Activated CD4-positive, alpha-beta memory T cell treated with anti-CD3 and anti-CD28 coated beads, Interleukin-2, amount 10 ng/mL, durations not matched to agents 7 days and 5 days (primary cell): ENCODE results near the gene NRIP2. TPM values are rescaled to one million over a fixed set of nuclear protein-coding genes. Genes with fewer than 3 reads are reported as not detected.

Experiments used
- CTCF ChIA-PET: fragments of 350-600 bp; sonication (Branson Sonifier 250); formaldehyde crosslinking; loops from one replicate; lab custom pipeline; 2021; ENCODE audit warnings: antibody characterized with exemption, inconsistent platforms; lab: Charles Lee
- POLR2A ChIA-PET: fragments of 350-600 bp; sonication (Branson Sonifier 250); formaldehyde crosslinking; loops from one replicate; lab custom pipeline; 2021; ENCODE audit warnings: antibody characterized with exemption; lab: Charles Lee
- DNase-seq: peaks from one replicate; pipeline ENCODE4 v3.0.0-alpha.2; 2020
- H3K27ac Mint-ChIP-seq: one replicate; pipeline ENCODE4 v1.8.0; 2021; ENCODE audit warnings: mild to moderate bottlenecking, mixed read lengths
- H3K27me3 Mint-ChIP-seq: one replicate; pipeline ENCODE4 v1.8.0; 2021; ENCODE audit warnings: mixed read lengths
- H3K36me3 Mint-ChIP-seq: one replicate; pipeline ENCODE4 v1.8.0; 2021; ENCODE audit warnings: low read depth, mixed read lengths
- H3K4me1 Mint-ChIP-seq: one replicate; pipeline ENCODE4 v1.8.0; 2021; ENCODE audit warnings: mixed read lengths
- H3K4me3 Mint-ChIP-seq: one replicate; pipeline ENCODE4 v1.8.0; 2021; ENCODE audit warnings: mild to moderate bottlenecking, mixed read lengths
- H3K9me3 Mint-ChIP-seq: one replicate; pipeline ENCODE4 v1.8.0; 2021; ENCODE audit warnings: mixed read lengths
- total RNA-seq, 2 experiments: library from RNA; stranded (reverse); gene quantifications; one replicate each; pipeline ENCODE4 v1.2.3, GENCODE V29; 2021

Gene NRIP2
- total RNA-seq, 2 experiments from 2014 or later, result not detected

DNA sequence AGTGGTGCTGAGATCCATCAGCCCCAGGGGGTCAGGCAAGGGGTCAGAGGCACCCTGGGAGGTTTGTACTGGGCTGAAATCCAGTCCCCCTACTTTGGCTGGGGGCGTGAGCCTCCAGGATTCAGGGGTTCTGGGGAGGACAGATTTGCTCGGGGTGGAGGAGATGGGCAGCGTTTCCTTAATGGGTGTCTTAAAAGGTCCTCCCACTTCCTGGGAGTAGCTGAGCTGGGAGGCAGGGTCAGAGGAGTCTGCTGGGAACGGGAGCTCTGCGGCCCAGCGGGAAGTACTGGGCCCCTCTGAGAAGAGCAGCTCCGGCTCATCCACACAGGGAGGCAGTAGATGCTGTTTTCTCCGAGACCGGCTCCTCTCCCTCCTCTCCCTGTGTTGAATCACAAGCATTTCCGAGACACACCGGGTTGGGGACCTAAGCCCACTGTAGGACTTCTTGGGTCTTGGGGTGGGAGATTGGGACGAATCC, 24.1 kb upstream of the NRIP2 start:
- Mint-ChIP-seq H3K27ac (no peak overlapping the region), H3K27me3 (no peaks in the 10 kb centered on the region), H3K9me3 (no peaks in the 10 kb centered on the region), H3K4me3 (no peak overlapping the region), H3K36me3 (peaks cover 46% of the 10 kb centered on the region), H3K4me1 (no peaks in the 10 kb centered on the region)
- DNase-seq, result no peak
- POLR2A ChIA-PET, result interaction anchor here (3.0 kb wide), 1 partner anchor 18 kb away, joined by 10 read pairs; the partner anchor contains the start of genes FOXM1 and RHNO1
- CTCF ChIA-PET, result interaction anchor here (0.9 kb wide), 1 partner anchor 13 kb away, joined by 3 read pairs; no protein-coding TSS in a partner anchor

DNA sequence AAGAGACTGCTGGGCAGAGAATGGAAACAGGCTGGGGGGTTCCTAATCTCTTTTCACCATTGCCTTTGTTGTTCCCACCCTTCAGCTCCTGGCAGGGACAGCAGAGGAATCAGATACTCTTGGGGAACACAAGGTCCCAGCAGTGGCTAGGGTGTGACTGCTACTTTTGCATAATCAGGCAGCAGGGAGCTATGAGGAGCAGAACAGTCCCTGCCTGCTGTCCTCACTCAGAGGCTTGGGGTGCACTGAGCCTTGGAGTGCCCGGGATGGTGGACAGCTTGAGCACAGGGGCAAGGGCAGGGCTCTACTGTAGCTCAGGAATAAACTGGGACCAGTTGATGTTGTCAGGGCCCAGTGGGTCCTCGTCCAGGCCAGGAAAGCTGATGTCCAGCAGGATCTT, 23.5 kb upstream of the NRIP2 start:
- no peak overlapping the region for H3K27ac Mint-ChIP-seq
- H3K27me3 Mint-ChIP-seq, result no peaks in the 10 kb centered on the region
- no peak for DNase-seq
- H3K4me1 Mint-ChIP-seq, result no peaks in the 10 kb centered on the region
- CTCF ChIA-PET, result interaction anchor here (0.7 to 1.5 kb wide), 3 partner anchors 12 to 20 kb away, joined by 3 to 4 read pairs (median 3); no protein-coding TSS in a partner anchor
- H3K36me3 Mint-ChIP-seq, result peaks cover 43% of the 10 kb centered on the region
- no peak overlapping the region for H3K4me3 Mint-ChIP-seq
- no peaks in the 10 kb centered on the region for H3K9me3 Mint-ChIP-seq
- POLR2A ChIA-PET, result interaction anchor here (3.0 kb wide), 1 partner anchor 19 kb away, joined by 10 read pairs; the partner anchor contains the start of genes FOXM1 and RHNO1

GRCh38 chr12:2857576-2857975, 22.7 kb upstream of the NRIP2 start:
- no peak for DNase-seq
- Mint-ChIP-seq H3K9me3 (no peaks in the 10 kb centered on the region), H3K27me3 (no peaks in the 10 kb centered on the region), H3K4me3 (no peak overlapping the region), H3K4me1 (no peaks in the 10 kb centered on the region), H3K36me3 (peaks cover 37% of the 10 kb centered on the region), H3K27ac (no peak overlapping the region)
- ChIA-PET CTCF (interaction anchor here (0.7 to 1.5 kb wide), 2 partner anchors 12 to 21 kb away, joined by 3 to 4 read pairs; no protein-coding TSS in a partner anchor), POLR2A (interaction anchor here (1.0 to 3.0 kb wide), 4 partner anchors 10 to 166 kb away, joined by 3 to 10 read pairs (median 6); partner anchors contain the start of genes FOXM1 and RHNO1)

GRCh38 chr12:2857021-2857431, 22.2 kb upstream of the NRIP2 start, which contains the start of gene TEX52:
TSS of gene TEX52 (minus strand) at chr12:2857039. CDS start at chr12:2857026, 13 bp downstream.
- Mint-ChIP-seq H3K9me3 (no peaks in the 10 kb centered on the region), H3K4me1 (no peaks in the 10 kb centered on the region), H3K4me3 (no peak within 1 kb of the TSS), H3K27me3 (no peaks in the 10 kb centered on the region), H3K36me3 (peaks cover 34% of the 10 kb centered on the region), H3K27ac (no peak within 1 kb of the TSS)
- DNase-seq, result no peak
- POLR2A ChIA-PET, result interaction anchor here (0.9 to 3.0 kb wide), 6 partner anchors 8 to 166 kb away, joined by 3 to 10 read pairs (median 4); partner anchors contain the start of genes FOXM1 and RHNO1
- CTCF ChIA-PET, result interaction anchor here (1.5 kb wide), 1 partner anchor 21 kb away, joined by 4 read pairs; no protein-coding TSS in a partner anchor

DNA sequence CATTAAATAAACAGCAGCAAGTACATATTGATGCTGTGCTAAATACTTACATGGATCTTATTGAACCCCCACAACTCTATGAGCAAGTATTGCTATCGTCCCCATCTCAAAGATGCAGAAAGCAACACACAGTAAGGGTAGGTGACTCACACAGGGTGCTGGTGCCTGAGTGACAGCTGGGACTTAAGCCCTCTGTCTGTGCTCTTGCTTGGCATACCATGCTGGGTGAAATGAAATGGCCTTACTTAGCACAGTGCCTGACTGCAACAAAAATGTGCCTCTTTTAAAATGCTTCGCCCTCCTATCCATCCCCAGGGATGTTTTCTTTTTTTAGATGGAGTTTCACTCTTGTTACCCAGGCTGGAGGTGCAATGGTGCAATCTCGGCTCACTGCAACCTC, 21.2 kb upstream of the NRIP2 start:
- H3K27ac Mint-ChIP-seq, result no peak overlapping the region
- no peak for DNase-seq
- ChIA-PET CTCF (no interaction called here), POLR2A (interaction anchor here (0.9 to 3.0 kb wide), 5 partner anchors 9 to 165 kb away, joined by 3 to 10 read pairs (median 4); partner anchors contain the start of genes FOXM1 and RHNO1)
- no peaks in the 10 kb centered on the region for H3K9me3 Mint-ChIP-seq
- H3K36me3 Mint-ChIP-seq, result peaks cover 26% of the 10 kb centered on the region
- H3K4me1 Mint-ChIP-seq, result no peaks in the 10 kb centered on the region
- H3K4me3 Mint-ChIP-seq, result no peak overlapping the region
- H3K27me3 Mint-ChIP-seq, result no peaks in the 10 kb centered on the region

- no peak overlapping the region for H3K27ac Mint-ChIP-seq
Observed at GRCh38 chr12:2855546-2855945, 20.7 kb upstream of the NRIP2 start.

GRCh38 chr12:2854669-2855453, 20.0 kb upstream of the NRIP2 start:
- ChIA-PET POLR2A (interaction anchor here (1.2 to 1.8 kb wide), 3 partner anchors 10 to 22 kb away, joined by 3 to 9 read pairs (median 6); partner anchors contain the start of genes FOXM1 and RHNO1), CTCF (interaction anchor here (0.6 to 2.1 kb wide), 10 partner anchors 8 to 187 kb away, joined by 3 to 14 read pairs (median 5); no protein-coding TSS in a partner anchor)
- Mint-ChIP-seq H3K4me1 (no peaks in the 10 kb centered on the region), H3K9me3 (no peaks in the 10 kb centered on the region), H3K27ac (no peak overlapping the region), H3K36me3 (peaks cover 19% of the 10 kb centered on the region), H3K4me3 (no peak overlapping the region), H3K27me3 (no peaks in the 10 kb centered on the region)
- DNase-seq, result no peak

More at GRCh38 chr12:2855546-2855945, 20.7 kb upstream of the NRIP2 start:
- ChIA-PET POLR2A (interaction anchor here (1.3 kb wide), 1 partner anchor 9 kb away, joined by 3 read pairs; no protein-coding TSS in a partner anchor), CTCF (no interaction called here)
- H3K36me3 Mint-ChIP-seq, result peaks cover 25% of the 10 kb centered on the region
- no peaks in the 10 kb centered on the region for H3K27me3 Mint-ChIP-seq
- no peaks in the 10 kb centered on the region for H3K4me1 Mint-ChIP-seq
- DNase-seq, result no peak
- no peak overlapping the region for H3K4me3 Mint-ChIP-seq
- no peaks in the 10 kb centered on the region for H3K9me3 Mint-ChIP-seq

- Mint-ChIP-seq H3K27me3 (no peaks in the 10 kb centered on the region), H3K9me3 (no peaks in the 10 kb centered on the region), H3K4me3 (no peak overlapping the region), H3K4me1 (no peaks in the 10 kb centered on the region), H3K36me3 (peaks cover 9% of the 10 kb centered on the region), H3K27ac (no peak overlapping the region)
- DNase-seq, result peak; percentile 52
- POLR2A ChIA-PET, result interaction anchor here (1.7 to 1.8 kb wide), 2 partner anchors 11 to 23 kb away, joined by 6 to 9 read pairs; partner anchors contain the start of genes FOXM1 and RHNO1
- CTCF ChIA-PET, result interaction anchor here (0.5 to 2.1 kb wide), 11 partner anchors 8 to 188 kb away, joined by 3 to 14 read pairs (median 4); no protein-coding TSS in a partner anchor
Observed at GRCh38 chr12:2853626-2854025, 18.8 kb upstream of the NRIP2 start.

- CTCF ChIA-PET, result interaction anchor here (1.1 to 1.4 kb wide), 2 partner anchors 92 to 190 kb away, joined by 3 read pairs; no protein-coding TSS in a partner anchor
- H3K36me3 Mint-ChIP-seq, result peaks cover 2% of the 10 kb centered on the region
- H3K9me3 Mint-ChIP-seq, result no peaks in the 10 kb centered on the region
- no peak for DNase-seq
- H3K4me1 Mint-ChIP-seq, result no peaks in the 10 kb centered on the region
- H3K27ac Mint-ChIP-seq, result no peak overlapping the region
- POLR2A ChIA-PET, result interaction anchor here (1.2 kb wide), 1 partner anchor 25 kb away, joined by 3 read pairs; the partner anchor contains the start of genes FOXM1 and RHNO1
- no peak overlapping the region for H3K4me3 Mint-ChIP-seq
- no peaks in the 10 kb centered on the region for H3K27me3 Mint-ChIP-seq
Observed at GRCh38 chr12:2851931-2852330, 17.1 kb upstream of the NRIP2 start.

DNA sequence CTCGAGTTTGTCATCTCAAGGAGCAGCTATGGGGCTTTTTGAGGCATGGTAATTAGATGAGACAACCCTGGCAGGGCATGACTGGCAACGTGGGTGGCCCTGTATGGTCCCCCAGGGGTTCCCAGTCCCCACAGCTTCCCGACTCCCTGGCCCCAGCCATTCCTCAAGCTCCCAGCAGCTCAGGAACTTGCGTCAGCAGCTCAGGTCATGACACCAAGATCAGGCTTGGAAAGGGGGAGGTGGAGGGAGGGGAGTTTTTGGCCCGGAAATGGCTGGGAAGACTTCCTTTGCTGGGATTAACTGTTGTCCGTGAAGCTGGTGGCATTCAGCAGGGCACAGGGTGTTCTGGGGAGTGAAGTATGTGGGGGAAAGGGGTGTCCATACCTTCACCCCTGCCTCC, 10.4 kb upstream of the NRIP2 start:
- no peak overlapping the region for H3K4me3 Mint-ChIP-seq
- H3K9me3 Mint-ChIP-seq, result no peaks in the 10 kb centered on the region
- H3K27ac Mint-ChIP-seq, result no peak overlapping the region
- DNase-seq, result no peak
- peaks cover 2% of the 10 kb centered on the region for H3K36me3 Mint-ChIP-seq
- no peaks in the 10 kb centered on the region for H3K4me1 Mint-ChIP-seq
- H3K27me3 Mint-ChIP-seq, result no peaks in the 10 kb centered on the region
- ChIA-PET CTCF (interaction anchor here (1.7 kb wide), 1 partner anchor 9 kb away, joined by 7 read pairs; no protein-coding TSS in a partner anchor), POLR2A (interaction anchor here (1.2 to 1.5 kb wide), 2 partner anchors 11 to 197 kb away, joined by 4 read pairs; partner anchors contain the start of gene TEX52)

DNA sequence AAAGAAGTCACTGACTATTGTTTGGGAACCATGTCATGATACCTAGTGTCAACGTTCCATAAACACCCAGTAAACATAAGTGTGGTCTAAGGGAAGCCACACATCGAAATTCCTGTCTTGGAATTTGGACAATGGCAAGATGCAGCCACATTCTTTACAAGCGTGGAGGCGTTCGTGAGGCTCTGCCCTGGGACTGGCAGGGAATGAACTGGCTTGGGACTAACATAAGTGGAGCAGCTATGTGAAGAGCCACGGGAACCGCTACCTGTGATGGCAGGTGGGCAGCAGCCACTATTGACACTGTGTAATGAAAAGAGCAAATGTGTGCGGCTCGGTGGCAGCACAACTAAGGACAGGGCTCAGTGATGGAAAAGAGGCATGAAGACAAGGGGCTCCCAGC, 10.0 kb upstream of the NRIP2 start:
- Mint-ChIP-seq H3K36me3 (peaks cover 2% of the 10 kb centered on the region), H3K27me3 (no peaks in the 10 kb centered on the region), H3K9me3 (no peaks in the 10 kb centered on the region), H3K4me3 (no peak overlapping the region), H3K27ac (no peak overlapping the region), H3K4me1 (no peaks in the 10 kb centered on the region)
- CTCF ChIA-PET, result interaction anchor here (1.7 kb wide), 1 partner anchor 9 kb away, joined by 7 read pairs; no protein-coding TSS in a partner anchor
- POLR2A ChIA-PET, result interaction anchor here (1.5 kb wide), 1 partner anchor 197 kb away, joined by 4 read pairs; no protein-coding TSS in a partner anchor
- DNase-seq, result no peak

DNA sequence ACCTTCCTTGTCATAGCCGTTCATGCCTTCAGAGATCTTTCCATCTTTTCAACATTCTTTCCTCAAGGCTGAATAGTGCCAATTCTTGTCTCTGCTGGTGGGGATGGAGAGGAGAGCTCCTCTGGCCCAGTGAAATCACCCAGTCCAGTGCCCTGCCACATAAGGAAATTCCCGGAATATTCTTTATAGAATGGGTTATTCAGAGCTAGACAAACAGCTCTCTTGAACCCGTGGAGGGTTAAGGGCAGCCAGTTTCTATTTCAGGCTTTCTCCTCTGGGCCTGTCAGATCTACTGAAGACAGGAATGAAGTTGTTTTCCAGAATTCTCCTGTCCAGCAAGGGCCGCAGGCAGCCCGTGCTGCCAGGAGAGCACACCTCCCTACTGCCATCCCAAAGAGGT, 8.1 kb upstream of the NRIP2 start:
- no peak overlapping the region for H3K4me3 Mint-ChIP-seq
- H3K4me1 Mint-ChIP-seq, result no peaks in the 10 kb centered on the region
- peaks cover 2% of the 10 kb centered on the region for H3K36me3 Mint-ChIP-seq
- ChIA-PET CTCF (no interaction called here), POLR2A (interaction anchor here (0.9 kb wide), 1 partner anchor 12 kb away, joined by 3 read pairs; no protein-coding TSS in a partner anchor)
- no peaks in the 10 kb centered on the region for H3K27me3 Mint-ChIP-seq
- H3K9me3 Mint-ChIP-seq, result no peaks in the 10 kb centered on the region
- H3K27ac Mint-ChIP-seq, result no peak overlapping the region
- DNase-seq, result no peak
